Hepatocyte (in vitro differentiated cells): ENCODE measurements around the gene ARHGAP12. TPM values are rescaled to one million over a fixed set of nuclear protein-coding genes. Genes with fewer than 3 reads are reported as not detected.

Source experiments
- DNase-seq: peaks from one replicate; pipeline ENCODE4 v3.0.0-alpha.2; 2016; ENCODE audit warnings: low spot score
- H2AFZ ChIP-seq: fragments of 200-600 bp; sonication (generic); 2 replicates; pipeline ENCODE4 v1.6.0; 2016; ENCODE audit warnings: antibody characterized with exemption, mild to moderate bottlenecking
- H3K27ac ChIP-seq: fragments of 200-600 bp; sonication (generic); 2 replicates; pipeline ENCODE4 v1.5.1; 2016; ENCODE audit warnings: mild to moderate bottlenecking
- H3K27me3 ChIP-seq: fragments of 200-600 bp; sonication (generic); 2 replicates; pipeline ENCODE4 v1.6.1; 2016
- H3K36me3 ChIP-seq: fragments of 200-600 bp; sonication (generic); replicated peaks from 2 replicates; pipeline ENCODE4 v1.5.1; 2016; ENCODE audit warnings: low read depth; ENCODE audit not compliant: insufficient read depth
- H3K4me1 ChIP-seq: fragments of 200-600 bp; sonication (generic); 2 replicates; pipeline ENCODE4 v1.5.1; 2016; ENCODE audit warnings: mild to moderate bottlenecking, moderate library complexity; ENCODE audit not compliant: insufficient read depth
- H3K4me2 ChIP-seq: fragments of 200-600 bp; sonication (generic); 2 replicates; pipeline ENCODE4 v1.6.0; 2016
- H3K4me3 ChIP-seq: fragments of 200-600 bp; sonication (generic); 2 replicates; pipeline ENCODE4 v1.5.1; 2016; ENCODE audit warnings: mild to moderate bottlenecking
- H3K79me2 ChIP-seq: fragments of 200-600 bp; sonication (generic); 2 replicates; pipeline ENCODE4 v1.6.0; 2017; ENCODE audit warnings: mild to moderate bottlenecking
- H3K9me2 ChIP-seq: fragments of 200-600 bp; sonication (generic); replicated peaks from 2 replicates; pipeline ENCODE4 v1.6.0; 2017; ENCODE audit warnings: mild to moderate bottlenecking; ENCODE audit not compliant: insufficient read depth
- H3K9me3 ChIP-seq: fragments of 200-600 bp; sonication (generic); 2 replicates; pipeline ENCODE4 v1.5.1; 2016; ENCODE audit warnings: low read depth, mild to moderate bottlenecking
- H4K20me1 ChIP-seq: fragments of 200-600 bp; sonication (generic); 2 replicates; pipeline ENCODE4 v1.6.0; 2016; ENCODE audit warnings: mild to moderate bottlenecking; ENCODE audit not compliant: insufficient read depth, poor library complexity, severe bottlenecking
- EZH2 ChIP-seq: fragments of 200-600 bp; sonication (generic); IDR thresholded peaks from 2 replicates; pipeline ENCODE4 v1.6.1; 2016; ENCODE audit warnings: antibody characterized with exemption, mild to moderate bottlenecking, borderline replicate concordance
- EZH2phosphoT487 ChIP-seq: fragments of 200-600 bp; sonication (generic); IDR thresholded peaks from one replicate; pipeline ENCODE4 v1.6.1; 2018; ENCODE audit warnings: antibody characterized with exemption, mild to moderate bottlenecking, low read depth, moderate library complexity; ENCODE audit not compliant: unreplicated experiment, severe bottlenecking
- WGBS: methylation state at CpG from one replicate; pipeline ENCODE4 v1.1.6; 2016; ENCODE audit warnings: low lambda C conversion rate; ENCODE audit errors: missing lambda C conversion rate; 5-methylcytosine and 5-hydroxymethylcytosine counted together
- polyA plus RNA-seq: library from polyadenylated mRNA; unstranded; fragments of >200 nt; fragmentation: Nextera tagmentation; extraction: Ambion mirVana; gene quantifications from 2 replicates; pipeline ENCODE4 v1.2.1, GENCODE V29; 2016
- small RNA-seq: library from RNA; depleted of rRNA; stranded (forward); fragments of <200 nt; gene quantifications from one replicate; pipeline ENCODE3, GENCODE V24; 2014
- total RNA-seq: library from RNA; depleted of rRNA; stranded (reverse); fragments of >200 nt; gene quantifications from 2 replicates; pipeline ENCODE4 v1.2.3, GENCODE V29; 2014
- TF ChIP-seq, protein P1 (sequence below): fragments of 200-600 bp; sonication (generic); IDR thresholded peaks from 2 replicates; pipeline ENCODE4 v1.5.1; 2016; ENCODE audit warnings: antibody characterized with exemption, mild to moderate bottlenecking; ENCODE audit not compliant: poor library complexity

The ARHGAP12 gene
- total and polyA plus RNA-seq, 2 experiments from 2014 or later = 16.4 to 55.6 TPM

DNA sequence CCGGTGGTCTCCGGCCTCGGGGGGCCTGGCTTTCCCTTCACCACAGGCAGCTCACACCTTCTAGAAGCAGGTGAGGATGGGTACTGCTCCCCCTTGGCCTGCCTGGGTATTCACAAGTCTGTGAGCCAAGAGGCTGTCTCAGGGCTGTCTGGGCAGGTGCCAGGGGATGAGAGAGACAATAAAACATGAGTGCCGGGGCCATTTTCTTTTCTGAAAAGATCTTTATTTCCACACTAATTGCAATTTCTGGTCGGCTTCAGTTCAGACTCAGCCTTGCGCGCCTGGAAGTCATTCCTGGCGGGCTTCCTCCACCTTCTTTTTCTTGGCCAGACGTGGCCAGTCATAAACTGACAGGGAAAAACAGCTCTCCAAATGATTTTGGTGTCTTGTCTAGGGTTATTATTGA lies 171.2 kb downstream of the ARHGAP12 start:
- Histone ChIP-seq H3K4me1 (peaks cover 11% of the 10 kb centered on the region), H3K27ac (peak overlapping the region; percentile 96), H3K27me3 (no peaks in the 10 kb centered on the region), H3K79me2 (no peaks in the 10 kb centered on the region), H3K4me2 (no peak overlapping the region), H4K20me1 (no peaks in the 10 kb centered on the region), H3K9me2 (no peaks in the 10 kb centered on the region), H3K36me3 (no peaks in the 10 kb centered on the region), H3K9me3 (no peaks in the 10 kb centered on the region), H3K4me3 (no peak overlapping the region), H2AFZ (no peak overlapping the region)
- 72% methylated on average over 9 of the region's 9 CpGs for WGBS
- no peak for TF ChIP-seq EZH2phosphoT487
- TF ChIP-seq, protein P1, sequence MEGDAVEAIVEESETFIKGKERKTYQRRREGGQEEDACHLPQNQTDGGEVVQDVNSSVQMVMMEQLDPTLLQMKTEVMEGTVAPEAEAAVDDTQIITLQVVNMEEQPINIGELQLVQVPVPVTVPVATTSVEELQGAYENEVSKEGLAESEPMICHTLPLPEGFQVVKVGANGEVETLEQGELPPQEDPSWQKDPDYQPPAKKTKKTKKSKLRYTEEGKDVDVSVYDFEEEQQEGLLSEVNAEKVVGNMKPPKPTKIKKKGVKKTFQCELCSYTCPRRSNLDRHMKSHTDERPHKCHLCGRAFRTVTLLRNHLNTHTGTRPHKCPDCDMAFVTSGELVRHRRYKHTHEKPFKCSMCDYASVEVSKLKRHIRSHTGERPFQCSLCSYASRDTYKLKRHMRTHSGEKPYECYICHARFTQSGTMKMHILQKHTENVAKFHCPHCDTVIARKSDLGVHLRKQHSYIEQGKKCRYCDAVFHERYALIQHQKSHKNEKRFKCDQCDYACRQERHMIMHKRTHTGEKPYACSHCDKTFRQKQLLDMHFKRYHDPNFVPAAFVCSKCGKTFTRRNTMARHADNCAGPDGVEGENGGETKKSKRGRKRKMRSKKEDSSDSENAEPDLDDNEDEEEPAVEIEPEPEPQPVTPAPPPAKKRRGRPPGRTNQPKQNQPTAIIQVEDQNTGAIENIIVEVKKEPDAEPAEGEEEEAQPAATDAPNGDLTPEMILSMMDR = no peak
- TF ChIP-seq EZH2 = no peak
- peak; percentile 29 for DNase-seq

DNA sequence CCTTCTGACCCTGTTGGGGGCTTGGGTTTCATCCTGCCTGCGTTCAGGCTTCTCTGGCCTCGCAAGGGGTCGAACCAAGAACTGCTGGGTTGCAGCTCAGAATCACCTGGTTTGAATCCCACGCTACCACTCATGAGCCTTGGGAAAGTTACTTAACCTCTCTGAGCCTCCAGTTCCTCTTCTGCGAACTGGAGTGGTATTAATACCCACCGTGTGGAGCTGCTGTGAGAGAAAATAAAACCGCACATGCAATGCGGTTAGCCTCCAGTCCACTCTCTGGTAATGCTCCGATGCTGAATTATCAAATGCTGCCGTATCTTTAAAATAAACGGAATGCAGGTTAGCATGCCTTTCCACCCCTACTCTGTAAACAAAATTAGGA lies 171.9 kb downstream of the ARHGAP12 start:
- TF ChIP-seq, protein P1 = no peak
- TF ChIP-seq EZH2 (no peak), EZH2phosphoT487 (no peak)
- H4K20me1 ChIP-seq = no peaks in the 10 kb centered on the region
- H3K4me2 ChIP-seq = no peak overlapping the region
- WGBS = 69% methylated on average over 11 of the region's 11 CpGs
- no peaks in the 10 kb centered on the region for H3K9me3 ChIP-seq
- no peak overlapping the region for H2AFZ ChIP-seq
- no peaks in the 10 kb centered on the region for H3K27me3 ChIP-seq
- DNase-seq = no peak
- H3K27ac ChIP-seq = no peak overlapping the region
- H3K36me3 ChIP-seq = no peaks in the 10 kb centered on the region
- H3K9me2 ChIP-seq = no peaks in the 10 kb centered on the region
- H3K79me2 ChIP-seq = no peaks in the 10 kb centered on the region
- no peak overlapping the region for H3K4me3 ChIP-seq
- H3K4me1 ChIP-seq = peaks cover 11% of the 10 kb centered on the region

DNA sequence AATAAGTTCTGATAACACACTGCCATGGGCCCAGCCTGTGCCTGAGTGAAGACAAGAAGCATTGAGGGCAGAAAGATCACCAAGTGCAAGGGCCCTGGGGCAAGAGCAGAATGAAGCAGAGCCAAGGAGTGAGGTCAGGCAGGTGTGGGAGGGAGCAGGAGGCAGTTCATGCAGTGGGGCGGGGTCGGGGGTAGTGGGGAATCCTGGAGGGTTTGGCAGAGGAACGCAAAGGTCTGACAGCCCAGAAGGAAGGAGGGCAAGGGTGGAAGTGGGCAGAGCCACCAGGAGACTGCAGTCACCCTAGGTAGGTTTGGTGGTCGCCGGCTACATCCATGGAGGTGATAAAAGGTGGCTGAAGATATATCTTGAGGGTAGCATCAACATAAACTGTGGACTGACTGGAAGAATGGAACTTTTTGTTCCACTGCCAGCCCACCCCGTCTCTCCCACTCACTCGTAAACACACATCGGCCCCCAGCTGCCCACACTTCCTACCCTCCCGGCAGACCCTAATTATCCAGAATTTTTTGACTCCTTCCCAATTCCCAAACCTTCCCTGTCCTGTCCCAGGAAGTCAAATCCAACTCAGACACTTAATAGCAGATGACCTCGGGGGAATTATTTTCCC lies 172.4 kb downstream of the ARHGAP12 start:
- Histone ChIP-seq H3K4me2 (no peak overlapping the region), H3K9me2 (no peaks in the 10 kb centered on the region), H3K4me3 (no peak overlapping the region), H3K36me3 (no peaks in the 10 kb centered on the region), H3K4me1 (peaks cover 11% of the 10 kb centered on the region), H3K9me3 (no peaks in the 10 kb centered on the region), H4K20me1 (no peaks in the 10 kb centered on the region), H3K27me3 (no peaks in the 10 kb centered on the region), H3K27ac (no peak overlapping the region), H3K79me2 (no peaks in the 10 kb centered on the region), H2AFZ (no peak overlapping the region)
- WGBS = 83% methylated on average over 10 of the region's 10 CpGs
- TF ChIP-seq EZH2 = no peak
- no peak for TF ChIP-seq EZH2phosphoT487
- TF ChIP-seq, protein P1 = no peak
- DNase-seq = no peak

Small RNA genes within 50 kb of the gene (small RNA-seq; reads per million reads assigned to genes)
- gene RF00019 = not detected

Other genes starting within 250 kb of the ARHGAP12 start
- gene KIF5B, start 127.6 kb upstream of the ARHGAP12 start, total RNA-seq = 131 and 141 TPM in 2 replicates
- 51.1 and 51.6 TPM in 2 replicates for gene KIF5B, start 127.6 kb upstream of the ARHGAP12 start, polyA plus RNA-seq